Femur (tissue), 1 donor: ENCODE results near the gene TMPRSS7.
A peak's percentile ranks its signal among the peaks of the same experiment; 100 is the strongest.
"Not testable (repeated sequence)": the region's sequence is repeated elsewhere in the genome, so short reads cannot be mapped to it uniquely, and the experiment has no call there.

Experiments
- DNase-seq: peaks from one replicate; pipeline ENCODE4 v3.0.0-alpha.2; 2017

The TMPRSS7 gene

GRCh38 chr3:112072387-112073060, 38.0 kb downstream of the TMPRSS7 start:
- DNase-seq: not testable (repeated sequence)

GRCh38 chr3:112074006-112074405, 39.5 kb downstream of the TMPRSS7 start:
- no peak for DNase-seq

GRCh38 chr3:112074616-112075497, 40.3 kb downstream of the TMPRSS7 start:
- DNase-seq: no peak

- DNase-seq: no peak
These were observed 43.9 kb downstream of the TMPRSS7 start for GRCh38 chr3:112078125-112079083.

- no peak for DNase-seq
These were observed 48.7 kb downstream of the TMPRSS7 start for GRCh38 chr3:112083239-112083638.

- no peak for DNase-seq
These were observed 50.6 kb downstream of the TMPRSS7 start for GRCh38 chr3:112084980-112085705.

GRCh38 chr3:112085735-112086075, 51.2 kb downstream of the TMPRSS7 start:
- no peak for DNase-seq

- DNase-seq: peak; percentile 86
These were observed 51.7 kb downstream of the TMPRSS7 start, which contains the start of gene C3orf52 for GRCh38 chr3:112086076-112086854. Gene C3orf52 (plus strand): TSS chr3:112086389. CDS start chr3:112086408, 19 bp downstream.

GRCh38 chr3:112086875-112087524, 52.5 kb downstream of the TMPRSS7 start:
- DNase-seq: no peak

GRCh38 chr3:112087746-112088145, 53.2 kb downstream of the TMPRSS7 start:
- no peak for DNase-seq

- DNase-seq: no peak
These were observed 54.4 kb downstream of the TMPRSS7 start for GRCh38 chr3:112088944-112089343.

- DNase-seq: no peak
These were observed 55.7 kb downstream of the TMPRSS7 start for GRCh38 chr3:112089956-112090886.

- DNase-seq: no peak
These were observed 56.5 kb downstream of the TMPRSS7 start for GRCh38 chr3:112090887-112091586.

- DNase-seq: no peak
These were observed 58.1 kb downstream of the TMPRSS7 start for GRCh38 chr3:112092496-112093179.

GRCh38 chr3:112093180-112093522, 58.6 kb downstream of the TMPRSS7 start:
- DNase-seq: no peak

- DNase-seq: no peak
These were observed 61.2 kb downstream of the TMPRSS7 start for GRCh38 chr3:112095731-112096130.

- no peak for DNase-seq
These were observed 61.6 kb downstream of the TMPRSS7 start for GRCh38 chr3:112096176-112096575.

GRCh38 chr3:112097378-112097777, 62.8 kb downstream of the TMPRSS7 start:
- DNase-seq: no peak

- DNase-seq: no peak
These were observed 67.4 kb downstream of the TMPRSS7 start for GRCh38 chr3:112101916-112102315.
